HG03442 (cell line): ENCODE data around the gene HDAC4.
A peak's percentile ranks its signal among the peaks of the same experiment; 100 is the strongest.
"Not testable (repeated sequence)": the region's sequence is repeated elsewhere in the genome, so short reads cannot be mapped to it uniquely, and the experiment has no call there.

Source experiments
- ATAC-seq: cut with Tn5 transposase; IDR thresholded peaks from one replicate; pipeline ENCODE4 v1.9.1; 2021; ENCODE audit warnings: mild to moderate bottlenecking, moderate library complexity; ENCODE audit not compliant: unreplicated experiment

HDAC4 gene

GRCh38 chr2:239285071-239285931, 115.5 kb downstream of the HDAC4 start:
- no peak for ATAC-seq

- ATAC-seq, result no peak
These were observed 116.6 kb downstream of the HDAC4 start for GRCh38 chr2:239283961-239284795.

- no peak for ATAC-seq
These were observed 117.4 kb downstream of the HDAC4 start for GRCh38 chr2:239283288-239283945.

GRCh38 chr2:239282448-239283287, 118.2 kb downstream of the HDAC4 start:
- no peak for ATAC-seq

GRCh38 chr2:239280296-239281017, 120.4 kb downstream of the HDAC4 start:
- ATAC-seq, result not testable (repeated sequence)

- no peak for ATAC-seq
These were observed 121.1 kb downstream of the HDAC4 start for GRCh38 chr2:239279508-239280295.

- ATAC-seq, result no peak
These were observed 121.9 kb downstream of the HDAC4 start for GRCh38 chr2:239278941-239279365.

- ATAC-seq, result no peak
These were observed 122.5 kb downstream of the HDAC4 start for GRCh38 chr2:239278361-239278760.

- no peak for ATAC-seq
These were observed 123.3 kb downstream of the HDAC4 start for GRCh38 chr2:239277401-239278085.

GRCh38 chr2:239276851-239277250, 124.0 kb downstream of the HDAC4 start:
- ATAC-seq, result no peak

- ATAC-seq, result no peak
These were observed 124.7 kb downstream of the HDAC4 start for GRCh38 chr2:239275847-239276831.

- ATAC-seq, result peak; percentile 82
These were observed 125.7 kb downstream of the HDAC4 start for GRCh38 chr2:239275044-239275685.

- no peak for ATAC-seq
These were observed 126.3 kb downstream of the HDAC4 start for GRCh38 chr2:239274391-239275043.

- no peak for ATAC-seq
These were observed 127.3 kb downstream of the HDAC4 start for GRCh38 chr2:239273280-239274234.

- ATAC-seq, result no peak
These were observed 128.2 kb downstream of the HDAC4 start for GRCh38 chr2:239272626-239273025.
